ENCODE data around the gene DNAJA3.
"Not testable (repeated sequence)": the region's sequence is repeated elsewhere in the genome, so short reads cannot be mapped to it uniquely, and the experiment has no call there.

Gene DNAJA3

DNA sequence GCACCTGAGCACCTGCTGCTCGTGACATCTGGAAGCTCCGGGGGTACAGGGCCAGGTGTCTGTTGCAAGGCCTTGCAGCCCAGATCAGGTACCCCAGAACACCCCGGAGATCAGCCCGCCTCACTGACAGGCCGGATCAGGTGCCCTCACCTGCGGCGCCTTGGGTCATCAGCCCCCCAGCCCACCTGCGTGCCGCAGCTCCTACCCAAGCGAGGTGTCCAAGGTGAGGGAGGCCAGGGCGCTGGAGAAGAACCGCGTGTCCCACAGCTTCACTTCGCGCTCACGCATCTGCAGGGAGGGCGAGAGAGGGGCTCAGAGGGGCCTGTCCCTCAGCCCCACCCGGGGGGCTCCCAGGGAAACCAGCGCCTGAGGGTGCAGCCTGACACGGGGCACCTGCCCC, 37.9 kb upstream of the DNAJA3 start:
- DNase-seq, result no peak

DNA sequence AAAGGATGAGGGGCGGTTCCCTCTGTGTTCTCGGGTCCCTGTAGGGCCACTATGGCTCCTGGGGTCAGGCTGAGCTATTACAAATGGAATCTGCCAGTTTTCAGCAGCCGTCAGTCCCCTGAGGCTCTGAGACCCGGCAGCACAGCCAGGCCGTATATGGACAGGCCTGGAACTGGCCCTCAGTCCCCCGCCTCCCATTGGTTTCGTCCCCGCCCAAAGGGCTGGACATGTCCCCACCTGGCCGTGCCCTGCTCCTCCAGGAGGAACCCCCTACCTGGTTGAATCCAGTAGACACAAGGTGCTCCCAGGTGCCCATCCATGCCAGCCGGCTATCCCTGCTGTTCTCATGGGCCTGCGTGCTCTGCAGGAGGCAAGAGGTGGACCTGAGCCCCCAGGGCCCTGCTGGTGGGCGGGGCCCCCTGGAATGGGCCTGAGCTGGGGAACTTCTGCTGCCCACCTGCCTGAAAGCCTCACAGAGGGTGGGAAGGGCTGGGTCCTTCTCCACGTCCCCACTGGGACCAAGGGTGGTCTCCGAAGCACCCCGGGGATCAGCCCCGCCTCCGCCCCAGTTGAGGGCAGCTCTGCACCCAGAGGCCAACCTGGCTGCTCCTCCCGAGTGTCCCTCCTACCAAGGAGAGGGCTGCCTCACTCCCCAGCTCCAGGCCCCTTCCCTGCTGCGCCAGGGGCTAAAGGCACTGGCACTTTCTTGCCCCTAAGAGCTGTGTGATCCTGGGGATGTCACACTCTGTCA, 37.2 kb upstream of the DNAJA3 start:
- DNase-seq, result no peak

DNA sequence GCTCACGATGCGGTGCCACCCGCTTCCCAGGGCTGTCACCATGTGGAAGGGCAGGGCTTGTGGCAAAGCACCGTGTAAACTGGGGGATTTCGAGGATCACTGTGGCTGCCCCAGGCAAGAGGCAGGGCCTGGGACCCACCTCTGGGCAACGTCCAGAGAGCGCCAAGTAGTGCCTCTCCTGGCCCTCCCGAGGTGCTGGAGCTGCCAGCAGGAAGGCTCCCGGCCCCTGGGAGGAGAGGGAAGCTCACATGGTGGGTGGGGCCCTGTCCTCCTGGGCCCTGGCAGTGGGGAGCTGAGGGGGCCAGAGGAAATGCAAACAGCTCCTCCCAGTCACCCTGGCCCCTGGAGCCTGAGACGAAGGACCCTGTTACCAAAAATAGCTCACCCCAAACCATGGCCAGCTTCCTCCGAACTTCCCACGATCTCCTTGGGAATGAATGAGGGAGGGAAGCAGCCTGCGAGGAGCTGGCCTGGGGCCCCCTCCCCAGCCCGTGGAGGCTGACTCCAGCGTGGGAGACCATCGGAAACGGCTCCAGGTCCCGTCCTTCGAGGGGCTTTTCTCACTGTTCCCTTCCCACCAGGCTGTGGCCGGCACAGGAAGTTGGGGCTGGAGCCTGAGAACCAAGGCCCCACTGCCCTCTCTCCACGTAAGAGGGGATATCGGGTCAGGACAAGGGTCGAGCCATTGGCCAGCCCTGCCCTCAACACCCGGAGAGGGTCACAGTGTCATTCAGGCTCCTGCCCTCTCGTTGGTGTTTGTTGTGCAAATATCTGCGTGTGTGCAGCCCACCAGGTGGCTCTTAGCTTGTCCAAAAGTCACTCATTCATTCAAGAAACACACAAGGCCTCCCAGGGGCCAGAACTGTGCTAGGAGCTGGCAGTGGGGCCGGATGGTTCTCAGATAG, 36.4 kb upstream of the DNAJA3 start:
- no peak for DNase-seq

DNA sequence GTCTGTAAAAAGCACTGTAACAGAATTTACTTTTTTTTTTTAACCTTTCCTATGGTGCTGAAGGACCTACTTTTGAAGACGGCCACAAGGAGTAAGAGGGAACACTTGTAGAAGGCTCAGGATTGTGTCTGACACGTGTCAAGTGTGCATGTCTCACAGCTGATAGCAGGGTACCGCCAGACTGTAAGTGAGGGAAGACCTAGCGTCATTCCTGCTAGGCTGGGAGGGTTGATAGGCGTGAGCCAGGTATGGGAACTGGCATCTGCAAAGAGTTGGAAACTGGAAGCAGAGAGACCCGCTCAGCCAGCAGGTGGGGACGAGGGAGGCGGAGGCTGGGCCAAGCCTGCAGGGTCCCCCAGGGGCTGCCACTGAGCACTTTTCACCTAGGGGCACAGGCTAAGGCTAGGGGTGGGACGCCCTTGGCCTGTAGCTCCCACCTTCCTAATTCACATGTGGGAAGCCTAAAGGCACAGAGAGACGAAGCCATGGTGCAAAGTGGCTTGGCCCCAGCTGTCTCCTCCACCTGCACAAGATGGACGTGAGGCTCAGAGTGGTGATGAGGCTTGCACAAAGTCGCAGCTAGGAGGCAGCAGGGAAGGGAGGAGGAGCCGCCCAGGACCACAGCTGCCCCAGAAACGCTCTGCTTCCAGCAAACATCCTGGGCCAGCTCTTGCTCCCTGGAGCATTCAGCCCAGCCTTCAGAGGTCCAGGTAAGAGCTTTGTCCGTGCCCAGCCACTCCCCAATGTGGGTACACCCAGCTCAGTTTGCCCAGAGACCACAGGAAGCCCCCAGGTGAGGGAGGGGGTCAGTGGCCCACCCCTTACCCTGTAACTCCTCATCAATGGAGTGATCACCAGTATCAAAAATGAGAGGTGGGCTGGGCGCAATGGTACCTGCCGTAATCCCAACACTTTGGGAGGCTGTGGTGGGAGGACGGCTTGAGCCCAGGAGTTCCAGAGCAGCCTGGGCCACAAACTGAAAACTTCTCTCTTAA, 35.1 kb upstream of the DNAJA3 start:
- DNase-seq, result no peak

DNA sequence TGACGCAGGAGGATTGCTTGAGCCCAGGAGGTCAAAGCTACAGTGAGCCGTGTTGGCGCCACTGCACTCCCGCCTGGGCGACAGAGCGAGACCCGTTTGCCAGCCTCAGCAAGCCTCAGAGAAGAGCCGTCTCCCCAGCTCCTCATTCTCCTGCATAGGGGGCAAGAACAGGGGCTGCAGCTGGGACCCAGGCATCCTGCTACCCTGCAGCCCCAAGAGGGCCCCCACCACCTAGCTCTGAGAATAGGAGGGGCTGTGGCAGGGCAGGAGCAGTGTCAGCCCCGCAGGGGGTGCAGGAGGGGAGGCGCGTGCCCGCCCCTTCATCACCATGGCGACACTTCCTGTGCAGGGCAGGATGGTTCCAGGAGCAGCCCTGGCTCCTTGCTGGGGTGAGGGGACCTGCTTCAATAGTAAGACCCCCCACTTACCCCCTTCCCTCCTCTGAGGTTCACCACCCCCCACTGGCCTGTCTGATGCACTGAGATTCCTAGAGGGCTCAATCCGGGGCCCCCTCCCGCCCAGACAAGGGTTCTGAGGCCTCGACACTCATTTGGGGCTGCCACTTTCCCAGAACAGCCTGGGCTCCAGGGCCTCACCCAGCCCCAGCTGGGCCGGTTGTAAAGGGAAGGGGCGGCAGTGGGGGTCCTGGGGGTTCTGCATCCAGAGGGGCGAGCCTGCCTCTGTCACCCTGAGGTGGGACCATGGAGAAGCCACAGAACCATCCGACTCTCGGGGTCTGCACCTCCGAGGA, 33.9 kb upstream of the DNAJA3 start:
- no peak for DNase-seq

DNA sequence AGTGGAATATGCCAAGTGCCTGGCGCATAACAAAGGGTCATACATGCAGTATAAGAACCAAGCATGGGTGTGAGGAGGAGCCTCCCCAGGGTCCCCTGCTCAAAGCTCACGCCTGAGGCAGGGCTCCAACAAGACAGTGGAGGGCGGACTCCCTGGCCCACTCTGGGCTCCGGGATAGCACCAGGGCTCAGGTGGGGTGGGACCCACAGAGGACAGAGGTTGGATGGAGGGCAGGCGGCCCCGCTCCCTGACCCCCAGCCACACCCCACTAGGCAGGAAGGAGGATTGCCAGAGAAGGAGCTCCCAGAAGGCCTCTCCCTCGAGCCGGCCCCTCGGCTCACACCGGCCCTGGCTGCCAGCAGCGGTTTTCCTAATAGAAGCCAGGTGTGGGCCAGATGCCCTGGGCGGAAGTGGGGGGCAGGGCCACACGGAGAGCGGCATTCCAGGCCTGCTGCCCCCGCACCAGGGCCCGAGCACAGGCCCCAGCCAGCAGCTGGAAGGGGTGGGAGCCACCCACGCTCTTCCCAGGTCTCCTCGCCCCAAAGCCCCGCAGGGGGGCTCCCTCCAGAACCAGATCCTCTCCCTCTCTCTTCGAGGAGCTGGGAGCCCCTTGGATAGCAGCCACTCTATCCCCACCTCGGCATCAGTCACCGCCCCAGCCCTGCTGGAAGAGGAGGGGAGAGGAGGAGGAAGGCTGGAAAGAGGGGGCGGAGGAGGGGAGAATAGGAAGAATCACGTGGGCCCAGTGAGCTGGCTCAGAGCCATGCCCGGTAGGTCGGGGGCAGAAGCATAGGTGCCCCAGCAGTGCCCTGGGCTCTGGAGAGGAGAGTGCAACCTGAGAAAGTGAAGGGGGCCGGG, 33.1 kb upstream of the DNAJA3 start:
- DNase-seq, result no peak

DNA sequence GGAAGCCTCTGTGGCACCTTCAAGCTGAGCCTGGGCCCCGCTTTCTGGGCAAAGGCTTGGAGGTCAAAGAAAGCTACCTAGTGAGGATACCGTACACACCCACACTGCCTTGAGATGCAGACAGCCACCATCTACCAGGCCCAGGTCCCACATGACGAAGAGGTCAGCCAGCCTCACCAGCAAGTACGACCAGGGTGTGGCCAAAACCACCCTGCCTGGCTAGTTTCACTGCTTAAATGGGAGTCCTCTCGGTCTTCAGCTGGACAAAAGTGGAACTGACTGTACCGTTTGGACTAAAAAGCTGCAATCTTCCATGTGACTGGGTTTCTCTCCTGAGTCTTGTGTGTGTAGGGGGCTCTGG, 32.4 kb upstream of the DNAJA3 start:
- no peak for DNase-seq

DNA sequence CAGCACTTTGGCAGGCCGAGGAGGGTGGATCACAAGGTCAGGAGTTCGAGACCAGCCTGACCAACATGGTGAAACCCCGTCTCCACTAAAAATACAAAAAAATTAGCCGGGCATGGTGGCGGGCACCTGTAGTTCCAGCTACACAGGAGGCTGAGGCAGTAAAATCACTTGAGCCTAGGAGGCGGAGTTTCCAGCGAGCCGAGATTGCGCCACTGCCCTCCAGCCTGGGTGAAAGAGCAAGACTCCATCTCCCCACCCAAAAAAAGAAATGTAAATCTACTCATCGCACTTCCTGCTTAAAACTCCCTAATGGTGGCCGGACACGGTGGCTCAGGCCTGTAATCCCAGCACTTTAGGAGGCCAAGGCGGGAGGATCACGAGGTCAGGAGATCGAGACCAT, 31.8 kb upstream of the DNAJA3 start:
- DNase-seq, result not testable (repeated sequence)

DNA sequence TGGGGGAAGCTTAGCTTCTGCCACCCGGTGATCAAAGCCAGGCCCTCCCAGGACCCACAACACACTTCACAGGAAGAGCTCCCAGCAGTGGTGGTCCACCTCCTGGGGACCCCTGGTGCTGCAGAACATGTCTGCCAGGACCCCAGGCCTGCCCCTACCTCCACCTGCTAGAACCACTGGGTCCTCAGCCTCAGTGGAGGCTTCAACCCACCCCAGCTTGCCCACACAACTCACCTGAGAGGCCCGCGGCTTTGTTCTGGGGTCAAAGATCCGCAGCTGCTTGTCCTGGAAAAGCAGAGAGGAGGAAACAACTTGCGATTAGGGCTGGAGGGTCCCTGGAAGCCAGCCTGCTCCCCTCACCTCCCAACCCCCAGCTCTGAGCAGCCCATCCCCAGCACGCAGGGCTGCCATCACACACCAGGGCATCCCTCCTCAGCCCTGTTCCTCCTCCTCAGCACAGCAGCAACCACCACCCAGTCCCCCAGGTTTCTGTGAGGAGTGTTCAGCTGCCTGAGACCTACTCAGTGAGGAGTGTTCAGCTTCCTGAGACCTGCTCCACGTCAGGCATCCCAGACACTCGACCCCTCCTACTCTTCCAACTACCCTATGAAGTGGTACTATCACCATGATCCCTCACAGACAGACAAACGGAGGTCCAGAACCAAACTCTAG, 30.5 kb upstream of the DNAJA3 start:
- no peak for DNase-seq

DNA sequence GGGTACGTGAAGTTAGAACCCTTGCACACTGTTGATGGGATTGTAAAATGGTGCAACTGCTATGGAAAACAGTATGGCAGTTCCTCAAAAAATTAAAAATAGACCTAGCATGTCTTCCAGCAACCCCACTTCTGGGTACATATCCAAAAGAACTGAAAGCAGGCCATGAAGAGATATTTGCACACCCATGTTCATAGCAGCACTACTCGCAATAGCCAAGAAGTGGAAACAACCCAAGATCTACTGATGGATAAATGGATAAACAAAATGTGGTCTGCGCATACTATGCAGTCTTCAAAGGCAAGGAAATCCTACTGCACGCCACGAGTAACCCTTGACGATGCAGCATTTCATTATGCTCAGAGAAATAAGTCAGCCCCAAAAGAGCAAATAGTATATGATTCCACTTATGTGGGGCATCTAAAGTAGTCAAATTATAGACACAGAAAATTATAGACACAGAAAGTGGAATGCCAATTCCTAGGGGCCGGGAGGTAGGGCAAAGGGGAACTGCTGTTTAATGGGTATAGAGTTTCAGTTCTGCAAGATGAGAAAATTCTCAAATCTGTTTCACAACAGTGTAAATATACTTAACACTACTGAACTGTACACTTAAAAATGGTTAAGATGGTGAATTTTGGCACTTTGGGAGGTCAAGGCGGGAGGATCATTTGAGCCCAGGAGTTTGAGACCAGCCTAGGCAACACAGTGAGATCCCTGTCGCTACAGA, 26.5 kb upstream of the DNAJA3 start:
- DNase-seq, result no peak

DNA sequence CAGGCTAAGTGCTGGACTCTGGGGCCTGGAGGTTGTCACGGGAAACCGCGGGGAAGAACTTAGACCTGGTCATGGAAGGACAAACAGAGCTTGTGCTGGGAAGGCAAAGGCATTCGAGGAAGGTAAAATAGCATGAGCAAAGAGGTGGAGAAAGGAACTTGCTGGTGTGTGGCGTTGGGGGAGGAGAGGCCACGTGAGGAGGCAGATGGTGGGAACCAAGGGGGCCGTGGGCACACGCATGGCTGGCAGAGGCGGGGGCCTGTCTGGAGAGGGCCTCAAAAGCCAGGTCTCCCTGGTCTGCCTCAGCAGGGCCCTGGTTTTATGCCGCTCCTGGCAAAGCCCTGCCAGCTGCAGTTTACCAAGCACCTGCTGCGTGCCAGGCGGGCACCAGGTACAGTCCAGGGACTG, 24.6 kb upstream of the DNAJA3 start:
- DNase-seq, result no peak

DNA sequence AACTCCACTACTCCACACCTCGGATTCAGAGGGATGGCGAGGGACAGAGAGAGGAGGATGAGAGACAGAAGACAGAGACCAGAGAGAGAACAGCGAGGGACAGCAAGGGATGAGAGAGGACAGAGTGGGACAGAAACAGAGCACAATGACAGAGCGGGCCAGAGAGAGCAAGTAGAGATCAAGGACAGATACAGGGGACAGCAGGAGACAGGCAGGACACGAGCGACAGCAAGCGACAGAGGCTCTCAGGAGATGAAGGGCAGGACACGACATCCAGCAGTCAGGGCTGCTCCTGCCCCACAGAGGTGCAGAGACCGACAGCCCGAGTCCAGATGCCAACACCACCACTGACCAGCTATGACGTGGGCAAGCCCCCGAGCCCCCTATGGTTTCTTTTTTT, 24.2 kb upstream of the DNAJA3 start:
- no peak for DNase-seq

DNA sequence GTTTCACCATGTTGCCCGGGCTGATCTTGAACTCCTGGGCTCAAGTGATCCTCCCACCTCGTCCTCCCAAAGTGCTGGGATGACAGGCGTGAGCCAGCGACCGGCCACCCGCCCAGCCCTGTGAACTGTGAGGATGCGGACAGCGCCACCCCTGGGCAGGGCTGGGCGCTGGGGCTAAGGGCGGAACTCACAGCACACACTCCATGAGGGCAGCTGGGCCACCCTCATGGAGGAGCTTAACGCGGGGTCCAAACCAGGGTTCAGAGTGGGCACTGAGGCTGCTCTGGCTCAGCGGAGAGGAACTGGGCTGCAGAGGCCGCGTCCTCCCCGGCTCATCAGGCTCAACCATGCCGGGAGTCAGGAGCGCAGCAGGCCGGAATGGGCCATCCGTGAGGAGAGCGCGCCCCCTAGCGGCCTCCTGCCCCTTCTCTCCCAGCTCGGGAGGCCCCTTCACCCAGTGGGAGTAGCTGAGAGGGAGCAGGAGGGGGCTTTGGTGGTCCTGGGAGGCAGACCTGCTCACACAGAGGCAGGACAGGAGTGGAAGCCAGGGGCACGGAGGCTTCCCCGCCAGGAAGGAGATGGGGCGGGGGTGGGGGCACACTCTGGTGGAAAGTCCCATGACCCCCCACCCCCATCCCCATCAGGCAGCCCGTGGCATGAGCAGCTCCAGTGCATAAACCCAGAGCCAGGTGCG, 23.1 kb upstream of the DNAJA3 start:
- peak; percentile 59 for DNase-seq

DNA sequence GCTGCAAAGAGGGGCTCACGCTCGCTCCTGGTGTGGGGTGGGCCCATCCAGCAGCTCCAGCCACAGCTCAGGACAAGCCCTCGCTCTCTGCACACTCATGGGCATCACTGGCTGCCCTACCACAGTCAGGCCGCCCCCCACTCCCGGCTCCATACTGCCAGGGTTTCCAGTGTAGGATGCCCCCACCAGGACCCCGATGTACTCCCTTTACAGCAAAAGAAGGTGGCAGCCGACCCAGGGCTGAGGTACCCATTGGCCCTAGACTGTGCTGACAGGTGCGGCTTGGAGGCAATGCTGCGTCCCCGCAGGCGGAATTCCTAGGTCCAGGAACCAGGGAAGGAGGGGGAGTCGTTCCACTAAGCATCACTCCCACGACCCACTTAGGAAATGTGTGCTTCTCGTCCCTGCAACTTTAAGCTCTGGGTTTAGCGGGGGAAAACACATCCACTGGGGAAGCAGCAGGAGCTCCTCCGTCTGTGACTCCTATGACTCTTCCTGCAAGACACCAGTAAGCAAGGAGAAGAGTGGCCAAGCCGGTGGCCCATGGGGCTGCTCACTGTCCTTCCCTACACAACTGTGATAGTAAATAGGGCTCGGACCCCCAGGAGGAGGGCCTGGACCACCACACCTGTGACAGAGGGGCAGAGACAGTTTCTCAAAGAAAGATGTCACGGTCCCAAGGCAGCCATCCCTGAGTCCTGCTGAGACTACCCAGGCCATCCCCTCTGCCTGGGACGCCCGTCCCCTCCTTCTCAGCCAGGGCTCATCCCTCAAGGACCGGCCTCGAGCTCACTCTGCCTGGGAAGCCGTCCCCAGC, 22.3 kb upstream of the DNAJA3 start:
- DNase-seq, result no peak

DNA sequence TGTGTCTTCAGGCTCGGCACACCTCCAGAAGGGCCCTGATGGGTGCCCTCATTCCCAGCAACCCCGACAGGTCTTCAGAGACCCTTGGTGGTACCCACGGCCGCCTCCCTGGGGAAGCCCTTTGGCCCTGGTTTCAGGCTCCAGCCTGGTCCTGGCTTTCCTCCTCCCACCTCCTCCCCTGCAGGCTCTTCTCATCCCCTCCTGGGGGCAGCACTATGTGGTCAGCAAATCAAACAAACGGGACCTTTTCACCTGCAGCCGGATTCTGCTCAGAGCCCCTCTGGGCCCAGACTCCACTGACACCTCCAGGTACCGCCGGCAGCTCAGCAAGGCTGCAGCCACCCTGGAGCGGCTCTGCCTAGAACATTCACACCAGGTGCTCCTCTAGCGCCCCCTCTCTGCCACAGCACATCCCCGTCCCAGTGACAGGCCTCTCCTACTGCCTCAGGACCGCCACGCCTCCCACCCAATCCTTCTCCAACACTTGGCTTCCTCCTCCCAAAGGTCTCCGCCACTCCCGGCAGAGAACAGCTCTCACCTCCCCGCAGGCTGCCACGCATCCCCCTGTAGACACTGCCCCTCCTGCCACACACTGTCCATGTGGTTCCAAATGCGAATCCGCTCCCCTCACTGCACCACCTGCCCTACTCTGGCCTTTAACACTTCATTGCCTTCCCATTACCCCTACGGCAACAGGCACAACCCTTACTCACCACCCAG, 21.3 kb upstream of the DNAJA3 start:
- peak; percentile 21 for DNase-seq

DNA sequence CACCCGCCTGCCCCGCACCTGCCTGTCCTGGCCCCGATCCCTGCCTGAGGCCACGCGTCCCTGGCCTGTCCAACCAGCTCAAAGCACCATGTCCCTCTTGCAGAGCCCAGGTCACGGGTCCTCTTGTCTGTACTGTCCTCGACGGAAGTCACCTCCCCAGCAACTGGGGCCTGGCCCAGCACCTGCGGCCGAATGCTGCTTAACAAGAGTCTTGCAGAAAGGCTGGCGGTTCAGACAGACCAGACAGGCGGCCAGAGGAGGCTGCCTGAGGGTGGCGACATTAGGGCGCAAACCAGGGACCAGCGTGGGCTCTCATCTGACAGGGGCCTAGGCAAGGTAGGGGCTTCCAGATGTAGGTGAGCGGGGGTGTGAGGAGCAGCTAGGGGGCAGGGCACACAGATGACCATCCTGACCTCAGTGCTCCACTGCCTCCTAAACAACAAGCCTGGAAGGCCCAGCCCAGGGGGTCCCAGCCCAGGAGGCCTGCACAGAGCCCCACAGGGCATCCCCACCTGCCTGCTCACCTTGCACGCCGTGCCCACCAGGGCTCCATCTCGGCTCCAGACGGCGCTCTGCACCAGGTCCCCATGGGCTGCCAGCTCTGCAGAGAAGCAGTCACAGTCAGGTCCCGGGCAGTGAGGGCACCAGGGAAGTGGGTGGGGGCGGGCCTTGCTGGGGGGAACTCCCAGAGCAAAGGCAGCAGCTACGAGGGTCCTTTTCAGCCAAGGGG, 20.5 kb upstream of the DNAJA3 start:
- DNase-seq, result no peak
